BE2C (cell line): ENCODE measurements around the gene PRSS21. TPM values are rescaled to one million over a fixed set of nuclear protein-coding genes. Genes with fewer than 3 reads are reported as not detected.

Source experiments
- DNase-seq: peaks from one replicate; pipeline ENCODE4 v3.0.0-alpha.2; 2020
- H3K27me3 ChIP-seq: fragments of 250-450 bp; sonication (Bioruptor Pico); 2 replicates; pipeline ENCODE4 v1.5.1; 2020; ENCODE audit warnings: mild to moderate bottlenecking
- H3K36me3 ChIP-seq: fragments of 250-450 bp; sonication (Bioruptor Pico); 2 replicates; pipeline ENCODE4 v1.5.1; 2020; ENCODE audit warnings: mild to moderate bottlenecking
- H3K4me1 ChIP-seq: fragments of 250-450 bp; sonication (Bioruptor Pico); 2 replicates; pipeline ENCODE4 v1.5.1; 2020
- H3K4me3 ChIP-seq: 2 replicates; pipeline ENCODE4 v1.5.1; 2011; ENCODE audit warnings: low read depth, low read length
- H3K9me3 ChIP-seq: fragments of 250-450 bp; sonication (Bioruptor Pico); 2 replicates; pipeline ENCODE4 v1.5.1; 2020
- CTCF ChIP-seq: IDR thresholded peaks from 2 replicates; pipeline ENCODE4 v1.5.1; 2012; ENCODE audit warnings: mild to moderate bottlenecking, low read depth, low read length
- polyA plus RNA-seq: library from polyadenylated mRNA; unstranded; fragments of >200 nt; gene quantifications from one replicate; pipeline ENCODE4 v1.2.1, GENCODE V29; 2012; ENCODE audit warnings: low read depth, missing spikeins; ENCODE audit not compliant: insufficient read length, insufficient read depth

PRSS21 gene
- polyA plus RNA-seq = not detected

GRCh38 chr16:2816751-2817339 is at the start of gene PRSS21:
Gene PRSS21, plus strand, starts transcription at chr16:2817237. Its CDS starts 32 bp downstream, at chr16:2817269.
- no peaks in the 10 kb centered on the region for H3K4me1 ChIP-seq
- H3K4me3 ChIP-seq = no peak within 1 kb of the TSS
- H3K36me3 ChIP-seq = no peaks in the 10 kb centered on the region
- no peaks in the 10 kb centered on the region for H3K9me3 ChIP-seq
- no peak for DNase-seq
- H3K27me3 ChIP-seq = 0 out of 2 replicates have a peak, but pooled peaks cover 3% of the 10 kb centered on the region
- TF ChIP-seq CTCF = no peak

GRCh38 chr16:2767891-2768290 is 49.1 kb upstream of the PRSS21 start:
- DNase-seq = no peak
- Histone ChIP-seq H3K36me3 (peaks cover 93% of the 10 kb centered on the region), H3K4me1 (no peaks in the 10 kb centered on the region), H3K4me3 (no peak overlapping the region), H3K27me3 (no peaks in the 10 kb centered on the region), H3K9me3 (no peaks in the 10 kb centered on the region)
- TF ChIP-seq CTCF = no peak

GRCh38 chr16:2768403-2769089 is 48.5 kb upstream of the PRSS21 start:
- TF ChIP-seq CTCF = no peak
- no peaks in the 10 kb centered on the region for H3K9me3 ChIP-seq
- H3K4me1 ChIP-seq = no peaks in the 10 kb centered on the region
- no peak for DNase-seq
- H3K27me3 ChIP-seq = no peaks in the 10 kb centered on the region
- H3K36me3 ChIP-seq = peaks cover 93% of the 10 kb centered on the region
- H3K4me3 ChIP-seq = no peak overlapping the region

- TF ChIP-seq CTCF = no peak
- peaks cover 93% of the 10 kb centered on the region for H3K36me3 ChIP-seq
- H3K9me3 ChIP-seq = no peaks in the 10 kb centered on the region
- no peak for DNase-seq
- no peaks in the 10 kb centered on the region for H3K27me3 ChIP-seq
- H3K4me1 ChIP-seq = no peaks in the 10 kb centered on the region
- no peak overlapping the region for H3K4me3 ChIP-seq
Observed at GRCh38 chr16:2769100-2769529, 47.9 kb upstream of the PRSS21 start.

GRCh38 chr16:2769675-2770056 is 47.4 kb upstream of the PRSS21 start:
- Histone ChIP-seq H3K4me3 (no peak overlapping the region), H3K36me3 (peaks cover 92% of the 10 kb centered on the region), H3K4me1 (no peaks in the 10 kb centered on the region), H3K27me3 (no peaks in the 10 kb centered on the region), H3K9me3 (no peaks in the 10 kb centered on the region)
- no peak for TF ChIP-seq CTCF
- no peak for DNase-seq
